WTC11 (cell line): Measurements from ENCODE around the gene TIAL1. TPM values are rescaled to one million over a fixed set of nuclear protein-coding genes. Genes with fewer than 3 reads are reported as not detected.

ENCODE experiments used
- ATAC-seq: fragments of 200-7000 bp; cut with Tn5 transposase; 2 replicates; pipeline ENCODE4 v1.10.0; 2021; ENCODE audit warnings: mild to moderate bottlenecking, moderate library complexity
- CTCF ChIA-PET: fragments of 300-600 bp; sonication (Branson Sonifier 250); formaldehyde crosslinking; loops from one replicate; lab custom pipeline; 2021; ENCODE audit warnings: antibody characterized with exemption; lab: Charles Lee
- POLR2A ChIA-PET: fragments of 350-600 bp; sonication (Branson Sonifier 250); formaldehyde crosslinking; loops from one replicate; lab custom pipeline; 2021; ENCODE audit warnings: antibody characterized with exemption; lab: Charles Lee
- DNase-seq: peaks from one replicate; pipeline ENCODE4 v3.0.0; 2021; ENCODE audit warnings: low spot score
- H3K27ac Mint-ChIP-seq: 2 replicates; pipeline ENCODE4 v1.8.0; 2021; ENCODE audit warnings: mixed read lengths
- H3K27me3 Mint-ChIP-seq: 2 replicates; pipeline ENCODE4 v1.8.0; 2021; ENCODE audit warnings: low read depth, mild to moderate bottlenecking, moderate library complexity, mixed read lengths
- H3K36me3 Mint-ChIP-seq: 2 replicates; pipeline ENCODE4 v1.8.0; 2021; ENCODE audit warnings: mixed read lengths
- H3K4me1 Mint-ChIP-seq: 2 replicates; pipeline ENCODE4 v1.8.0; 2022; ENCODE audit warnings: mixed read lengths
- H3K4me3 Mint-ChIP-seq: 2 replicates; pipeline ENCODE4 v1.8.0; 2021; ENCODE audit warnings: mild to moderate bottlenecking, moderate library complexity, mixed read lengths
- H3K9me3 Mint-ChIP-seq: 2 replicates; pipeline ENCODE4 v1.8.0; 2021; ENCODE audit warnings: mixed read lengths
- CREB1 ChIP-seq: sonication (generic); formaldehyde crosslinking; IDR thresholded peaks from 2 replicates; pipeline ENCODE4 v1.8.0; 2023; ENCODE audit warnings: mild to moderate bottlenecking, missing genetic modification reagents
- CREM ChIP-seq: sonication (generic); formaldehyde crosslinking; IDR thresholded peaks from 2 replicates; pipeline ENCODE4 v1.8.1; 2022; ENCODE audit warnings: mild to moderate bottlenecking, missing genetic modification reagents, moderate library complexity
- EMX1 ChIP-seq: fragments of 250-450 bp; sonication (Bioruptor Pico); IDR thresholded peaks from 2 replicates; pipeline ENCODE4 v1.8.0; 2021; ENCODE audit warnings: mild to moderate bottlenecking
- ESRRA ChIP-seq: sonication (generic); formaldehyde crosslinking; IDR thresholded peaks from 2 replicates; pipeline ENCODE4 v1.8.1; 2022; ENCODE audit warnings: mild to moderate bottlenecking, missing genetic modification reagents, borderline replicate concordance
- FOXJ3 ChIP-seq: sonication (generic); formaldehyde crosslinking; IDR thresholded peaks from 2 replicates; pipeline ENCODE4 v1.9.0; 2021; ENCODE audit warnings: missing genetic modification reagents, mild to moderate bottlenecking, borderline replicate concordance
- FOXP1 ChIP-seq: sonication (generic); formaldehyde crosslinking; IDR thresholded peaks from 2 replicates; pipeline ENCODE4 v1.8.0; 2022; ENCODE audit warnings: missing genetic modification reagents, mild to moderate bottlenecking, moderate library complexity, borderline replicate concordance
- GTF2I ChIP-seq: fragments of 250-450 bp; sonication (Bioruptor Pico); conservative IDR thresholded peaks from 2 replicates; pipeline ENCODE4 v1.4.0; 2021; ENCODE audit warnings: mild to moderate bottlenecking
- JAZF1 ChIP-seq: fragments of 250-450 bp; sonication (Bioruptor Pico); IDR thresholded peaks from 2 replicates; pipeline ENCODE4 v1.9.0; 2021; ENCODE audit warnings: moderate library complexity, mild to moderate bottlenecking, inconsistent platforms
- MYBL2 ChIP-seq: sonication (generic); formaldehyde crosslinking; IDR thresholded peaks from 2 replicates; pipeline ENCODE4 v1.8.1; 2023; ENCODE audit warnings: mild to moderate bottlenecking, moderate library complexity, missing genetic modification reagents
- NFATC4 ChIP-seq: fragments of 250-450 bp; sonication (Bioruptor Pico); IDR thresholded peaks from 2 replicates; pipeline ENCODE4 v1.9.0; 2021; ENCODE audit warnings: mild to moderate bottlenecking
- SMAD4 ChIP-seq: sonication (generic); formaldehyde crosslinking; IDR thresholded peaks from 2 replicates; pipeline ENCODE4 v1.8.0; 2022; ENCODE audit warnings: mild to moderate bottlenecking, missing genetic modification reagents
- ZNF121 ChIP-seq: sonication (generic); formaldehyde crosslinking; IDR thresholded peaks from 2 replicates; pipeline ENCODE4 v1.8.0; 2023; ENCODE audit warnings: missing genetic modification reagents
- ZNF219 ChIP-seq: sonication (generic); formaldehyde crosslinking; IDR thresholded peaks from 2 replicates; pipeline ENCODE4 v1.8.0; 2023; ENCODE audit warnings: missing genetic modification reagents, mild to moderate bottlenecking, borderline replicate concordance
- ZNF396 ChIP-seq: fragments of 250-450 bp; sonication (Bioruptor Pico); IDR thresholded peaks from 2 replicates; pipeline ENCODE4 v1.8.0; 2021; ENCODE audit warnings: mild to moderate bottlenecking, moderate library complexity, borderline replicate concordance
- total RNA-seq: library from RNA; stranded (reverse); gene quantifications from 3 replicates; pipeline ENCODE4 v1.2.3, GENCODE V29; 2021
- TF ChIP-seq, protein P1 (sequence below): sonication (generic); formaldehyde crosslinking; IDR thresholded peaks from 2 replicates; pipeline ENCODE4 v1.8.1; 2023; ENCODE audit warnings: mild to moderate bottlenecking, missing genetic modification reagents
- TF ChIP-seq, protein P2 (sequence below): sonication (generic); formaldehyde crosslinking; IDR thresholded peaks from 2 replicates; pipeline ENCODE4 v1.8.1; 2023; ENCODE audit warnings: mild to moderate bottlenecking, missing genetic modification reagents, moderate library complexity
- TF ChIP-seq, protein P3 (sequence below): fragments of 200-600 bp; IDR thresholded peaks from 2 replicates; pipeline ENCODE4 v1.8.0; 2022; ENCODE audit warnings: antibody characterized with exemption
- TF ChIP-seq, protein P4 (sequence below): sonication (generic); formaldehyde crosslinking; IDR thresholded peaks from 2 replicates; pipeline ENCODE4 v1.8.1; 2023; ENCODE audit warnings: mild to moderate bottlenecking, moderate library complexity, missing genetic modification reagents
- TF ChIP-seq, protein P5 (sequence below): fragments of 250-450 bp; sonication (Bioruptor Pico); IDR thresholded peaks from 2 replicates; pipeline ENCODE4 v1.9.0; 2021; ENCODE audit warnings: mild to moderate bottlenecking
- TF ChIP-seq, protein P6 (sequence below): sonication (generic); formaldehyde crosslinking; IDR thresholded peaks from 2 replicates; pipeline ENCODE4 v1.8.0; 2022; ENCODE audit warnings: mild to moderate bottlenecking, missing genetic modification reagents
- TF ChIP-seq, protein P7 (sequence below): fragments of 250-450 bp; sonication (Bioruptor Pico); IDR thresholded peaks from 2 replicates; pipeline ENCODE4 v1.8.0; 2021; ENCODE audit warnings: mild to moderate bottlenecking
- TF ChIP-seq, protein P8 (sequence below): sonication (generic); formaldehyde crosslinking; IDR thresholded peaks from 2 replicates; pipeline ENCODE4 v1.8.1; 2023; ENCODE audit warnings: mild to moderate bottlenecking, missing genetic modification reagents, moderate library complexity
- TF ChIP-seq, protein P9 (sequence below): sonication (generic); formaldehyde crosslinking; IDR thresholded peaks from 2 replicates; pipeline ENCODE4 v1.8.0; 2023; ENCODE audit warnings: mild to moderate bottlenecking, missing genetic modification reagents

Gene TIAL1
- total RNA-seq, 1 experiment from 2014 or later: 170 TPM

DNA sequence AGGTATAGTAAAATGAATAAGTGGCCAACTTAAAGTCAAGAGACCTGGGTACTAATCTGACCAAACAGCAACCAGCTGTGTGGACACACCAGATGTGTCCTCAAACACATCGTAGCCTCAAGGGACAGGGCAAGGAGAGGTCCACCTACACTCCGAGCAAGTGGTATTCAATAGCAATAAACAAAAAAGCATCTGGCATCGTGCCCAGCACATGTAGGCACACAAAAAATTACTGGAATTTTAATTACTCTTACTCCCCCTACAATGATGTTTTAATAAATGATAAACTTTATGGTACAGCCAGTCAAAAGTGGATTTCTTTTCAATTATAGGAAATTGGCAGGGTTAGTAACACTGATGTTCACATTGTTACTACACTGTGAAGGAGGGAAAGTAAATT, 50.8 kb downstream of the TIAL1 start:
- Mint-ChIP-seq H3K9me3 (no peaks in the 10 kb centered on the region), H3K4me3 (no peak overlapping the region), H3K4me1 (peaks cover 20% of the 10 kb centered on the region), H3K27ac (no peak overlapping the region), H3K27me3 (peaks cover 39% of the 10 kb centered on the region), H3K36me3 (no peaks in the 10 kb centered on the region)
- ATAC-seq (no peak), DNase-seq (no peak)
- CTCF ChIA-PET: no interaction called here
- POLR2A ChIA-PET: interaction anchor here (0.6 kb wide), 1 partner anchor 281 kb away, joined by 4 read pairs; no protein-coding TSS in a partner anchor
- no peak for TF ChIP-seq ZNF396 (CRISPR knock-in tag)
- TF ChIP-seq MYBL2 (CRISPR knock-in tag): no peak
- TF ChIP-seq CREB1: no peak
- no peak for TF ChIP-seq FOXJ3 (CRISPR knock-in tag)
- no peak for TF ChIP-seq ZNF121
- no peak for TF ChIP-seq CREM (CRISPR knock-in tag)
- TF ChIP-seq, protein P1, sequence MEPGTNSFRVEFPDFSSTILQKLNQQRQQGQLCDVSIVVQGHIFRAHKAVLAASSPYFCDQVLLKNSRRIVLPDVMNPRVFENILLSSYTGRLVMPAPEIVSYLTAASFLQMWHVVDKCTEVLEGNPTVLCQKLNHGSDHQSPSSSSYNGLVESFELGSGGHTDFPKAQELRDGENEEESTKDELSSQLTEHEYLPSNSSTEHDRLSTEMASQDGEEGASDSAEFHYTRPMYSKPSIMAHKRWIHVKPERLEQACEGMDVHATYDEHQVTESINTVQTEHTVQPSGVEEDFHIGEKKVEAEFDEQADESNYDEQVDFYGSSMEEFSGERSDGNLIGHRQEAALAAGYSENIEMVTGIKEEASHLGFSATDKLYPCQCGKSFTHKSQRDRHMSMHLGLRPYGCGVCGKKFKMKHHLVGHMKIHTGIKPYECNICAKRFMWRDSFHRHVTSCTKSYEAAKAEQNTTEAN: no peak
- no peak for TF ChIP-seq EMX1 (CRISPR knock-in tag)
- TF ChIP-seq, protein P2, sequence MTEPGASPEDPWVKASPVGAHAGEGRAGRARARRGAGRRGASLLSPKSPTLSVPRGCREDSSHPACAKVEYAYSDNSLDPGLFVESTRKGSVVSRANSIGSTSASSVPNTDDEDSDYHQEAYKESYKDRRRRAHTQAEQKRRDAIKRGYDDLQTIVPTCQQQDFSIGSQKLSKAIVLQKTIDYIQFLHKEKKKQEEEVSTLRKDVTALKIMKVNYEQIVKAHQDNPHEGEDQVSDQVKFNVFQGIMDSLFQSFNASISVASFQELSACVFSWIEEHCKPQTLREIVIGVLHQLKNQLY (CRISPR knock-in tag): no peak

DNA sequence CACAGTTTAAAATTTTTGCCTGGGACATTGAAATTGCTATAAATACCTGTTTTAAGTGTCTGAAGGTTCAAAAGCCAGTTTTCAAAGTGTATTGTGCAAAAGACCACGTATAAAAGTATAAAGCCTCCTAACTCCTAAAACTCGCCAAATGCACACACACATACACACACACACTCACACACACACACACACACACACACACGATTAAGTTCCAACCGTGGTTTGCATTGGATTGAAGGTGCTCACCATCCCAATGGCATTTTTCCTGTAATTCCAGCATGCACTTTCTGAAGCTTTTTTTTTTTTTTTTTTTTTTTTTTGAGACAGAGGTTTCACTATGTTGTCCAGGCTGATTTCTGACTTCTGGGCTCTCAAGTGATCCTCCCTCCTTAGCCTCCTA, 51.5 kb downstream of the TIAL1 start:
- DNase-seq: no peak
- Mint-ChIP-seq H3K4me1 (peaks cover 22% of the 10 kb centered on the region), H3K36me3 (no peaks in the 10 kb centered on the region), H3K4me3 (no peak overlapping the region), H3K9me3 (no peaks in the 10 kb centered on the region), H3K27ac (no peak overlapping the region), H3K27me3 (peaks cover 46% of the 10 kb centered on the region)
- CTCF ChIA-PET: interaction anchor here (1.0 to 1.2 kb wide), 2 partner anchors 47 to 100 kb away, joined by 3 to 6 read pairs; no protein-coding TSS in a partner anchor
- POLR2A ChIA-PET: interaction anchor here (0.6 kb wide), 1 partner anchor 280 kb away, joined by 4 read pairs; no protein-coding TSS in a partner anchor
- ATAC-seq: no peak
- TF ChIP-seq, protein P3, sequence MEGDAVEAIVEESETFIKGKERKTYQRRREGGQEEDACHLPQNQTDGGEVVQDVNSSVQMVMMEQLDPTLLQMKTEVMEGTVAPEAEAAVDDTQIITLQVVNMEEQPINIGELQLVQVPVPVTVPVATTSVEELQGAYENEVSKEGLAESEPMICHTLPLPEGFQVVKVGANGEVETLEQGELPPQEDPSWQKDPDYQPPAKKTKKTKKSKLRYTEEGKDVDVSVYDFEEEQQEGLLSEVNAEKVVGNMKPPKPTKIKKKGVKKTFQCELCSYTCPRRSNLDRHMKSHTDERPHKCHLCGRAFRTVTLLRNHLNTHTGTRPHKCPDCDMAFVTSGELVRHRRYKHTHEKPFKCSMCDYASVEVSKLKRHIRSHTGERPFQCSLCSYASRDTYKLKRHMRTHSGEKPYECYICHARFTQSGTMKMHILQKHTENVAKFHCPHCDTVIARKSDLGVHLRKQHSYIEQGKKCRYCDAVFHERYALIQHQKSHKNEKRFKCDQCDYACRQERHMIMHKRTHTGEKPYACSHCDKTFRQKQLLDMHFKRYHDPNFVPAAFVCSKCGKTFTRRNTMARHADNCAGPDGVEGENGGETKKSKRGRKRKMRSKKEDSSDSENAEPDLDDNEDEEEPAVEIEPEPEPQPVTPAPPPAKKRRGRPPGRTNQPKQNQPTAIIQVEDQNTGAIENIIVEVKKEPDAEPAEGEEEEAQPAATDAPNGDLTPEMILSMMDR: no peak
- TF ChIP-seq JAZF1 (CRISPR knock-in tag): no peak
- TF ChIP-seq, protein P4, sequence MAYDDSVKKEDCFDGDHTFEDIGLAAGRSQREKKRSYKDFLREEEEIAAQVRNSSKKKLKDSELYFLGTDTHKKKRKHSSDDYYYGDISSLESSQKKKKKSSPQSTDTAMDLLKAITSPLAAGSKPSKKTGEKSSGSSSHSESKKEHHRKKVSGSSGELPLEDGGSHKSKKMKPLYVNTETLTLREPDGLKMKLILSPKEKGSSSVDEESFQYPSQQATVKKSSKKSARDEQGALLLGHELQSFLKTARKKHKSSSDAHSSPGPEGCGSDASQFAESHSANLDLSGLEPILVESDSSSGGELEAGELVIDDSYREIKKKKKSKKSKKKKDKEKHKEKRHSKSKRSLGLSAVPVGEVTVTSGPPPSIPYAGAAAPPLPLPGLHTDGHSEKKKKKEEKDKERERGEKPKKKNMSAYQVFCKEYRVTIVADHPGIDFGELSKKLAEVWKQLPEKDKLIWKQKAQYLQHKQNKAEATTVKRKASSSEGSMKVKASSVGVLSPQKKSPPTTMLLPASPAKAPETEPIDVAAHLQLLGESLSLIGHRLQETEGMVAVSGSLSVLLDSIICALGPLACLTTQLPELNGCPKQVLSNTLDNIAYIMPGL (CRISPR knock-in tag): no peak
- TF ChIP-seq ESRRA (CRISPR knock-in tag): no peak
- no peak for TF ChIP-seq FOXP1
- TF ChIP-seq, protein P5, sequence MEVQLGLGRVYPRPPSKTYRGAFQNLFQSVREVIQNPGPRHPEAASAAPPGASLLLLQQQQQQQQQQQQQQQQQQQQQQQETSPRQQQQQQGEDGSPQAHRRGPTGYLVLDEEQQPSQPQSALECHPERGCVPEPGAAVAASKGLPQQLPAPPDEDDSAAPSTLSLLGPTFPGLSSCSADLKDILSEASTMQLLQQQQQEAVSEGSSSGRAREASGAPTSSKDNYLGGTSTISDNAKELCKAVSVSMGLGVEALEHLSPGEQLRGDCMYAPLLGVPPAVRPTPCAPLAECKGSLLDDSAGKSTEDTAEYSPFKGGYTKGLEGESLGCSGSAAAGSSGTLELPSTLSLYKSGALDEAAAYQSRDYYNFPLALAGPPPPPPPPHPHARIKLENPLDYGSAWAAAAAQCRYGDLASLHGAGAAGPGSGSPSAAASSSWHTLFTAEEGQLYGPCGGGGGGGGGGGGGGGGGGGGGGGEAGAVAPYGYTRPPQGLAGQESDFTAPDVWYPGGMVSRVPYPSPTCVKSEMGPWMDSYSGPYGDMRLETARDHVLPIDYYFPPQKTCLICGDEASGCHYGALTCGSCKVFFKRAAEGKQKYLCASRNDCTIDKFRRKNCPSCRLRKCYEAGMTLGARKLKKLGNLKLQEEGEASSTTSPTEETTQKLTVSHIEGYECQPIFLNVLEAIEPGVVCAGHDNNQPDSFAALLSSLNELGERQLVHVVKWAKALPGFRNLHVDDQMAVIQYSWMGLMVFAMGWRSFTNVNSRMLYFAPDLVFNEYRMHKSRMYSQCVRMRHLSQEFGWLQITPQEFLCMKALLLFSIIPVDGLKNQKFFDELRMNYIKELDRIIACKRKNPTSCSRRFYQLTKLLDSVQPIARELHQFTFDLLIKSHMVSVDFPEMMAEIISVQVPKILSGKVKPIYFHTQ: no peak
- TF ChIP-seq, protein P6, sequence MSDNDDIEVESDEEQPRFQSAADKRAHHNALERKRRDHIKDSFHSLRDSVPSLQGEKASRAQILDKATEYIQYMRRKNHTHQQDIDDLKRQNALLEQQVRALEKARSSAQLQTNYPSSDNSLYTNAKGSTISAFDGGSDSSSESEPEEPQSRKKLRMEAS: no peak
- TF ChIP-seq, protein P7, sequence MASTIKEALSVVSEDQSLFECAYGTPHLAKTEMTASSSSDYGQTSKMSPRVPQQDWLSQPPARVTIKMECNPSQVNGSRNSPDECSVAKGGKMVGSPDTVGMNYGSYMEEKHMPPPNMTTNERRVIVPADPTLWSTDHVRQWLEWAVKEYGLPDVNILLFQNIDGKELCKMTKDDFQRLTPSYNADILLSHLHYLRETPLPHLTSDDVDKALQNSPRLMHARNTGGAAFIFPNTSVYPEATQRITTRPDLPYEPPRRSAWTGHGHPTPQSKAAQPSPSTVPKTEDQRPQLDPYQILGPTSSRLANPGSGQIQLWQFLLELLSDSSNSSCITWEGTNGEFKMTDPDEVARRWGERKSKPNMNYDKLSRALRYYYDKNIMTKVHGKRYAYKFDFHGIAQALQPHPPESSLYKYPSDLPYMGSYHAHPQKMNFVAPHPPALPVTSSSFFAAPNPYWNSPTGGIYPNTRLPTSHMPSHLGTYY: no peak
- no peak for TF ChIP-seq SMAD4 (CRISPR knock-in tag)
- TF ChIP-seq ZNF219 (CRISPR knock-in tag): no peak
- no peak for TF ChIP-seq NFATC4 (CRISPR knock-in tag)
- TF ChIP-seq, protein P8, sequence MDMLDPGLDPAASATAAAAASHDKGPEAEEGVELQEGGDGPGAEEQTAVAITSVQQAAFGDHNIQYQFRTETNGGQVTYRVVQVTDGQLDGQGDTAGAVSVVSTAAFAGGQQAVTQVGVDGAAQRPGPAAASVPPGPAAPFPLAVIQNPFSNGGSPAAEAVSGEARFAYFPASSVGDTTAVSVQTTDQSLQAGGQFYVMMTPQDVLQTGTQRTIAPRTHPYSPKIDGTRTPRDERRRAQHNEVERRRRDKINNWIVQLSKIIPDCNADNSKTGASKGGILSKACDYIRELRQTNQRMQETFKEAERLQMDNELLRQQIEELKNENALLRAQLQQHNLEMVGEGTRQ (CRISPR knock-in tag): no peak
- no peak for TF ChIP-seq GTF2I
- TF ChIP-seq, protein P9, sequence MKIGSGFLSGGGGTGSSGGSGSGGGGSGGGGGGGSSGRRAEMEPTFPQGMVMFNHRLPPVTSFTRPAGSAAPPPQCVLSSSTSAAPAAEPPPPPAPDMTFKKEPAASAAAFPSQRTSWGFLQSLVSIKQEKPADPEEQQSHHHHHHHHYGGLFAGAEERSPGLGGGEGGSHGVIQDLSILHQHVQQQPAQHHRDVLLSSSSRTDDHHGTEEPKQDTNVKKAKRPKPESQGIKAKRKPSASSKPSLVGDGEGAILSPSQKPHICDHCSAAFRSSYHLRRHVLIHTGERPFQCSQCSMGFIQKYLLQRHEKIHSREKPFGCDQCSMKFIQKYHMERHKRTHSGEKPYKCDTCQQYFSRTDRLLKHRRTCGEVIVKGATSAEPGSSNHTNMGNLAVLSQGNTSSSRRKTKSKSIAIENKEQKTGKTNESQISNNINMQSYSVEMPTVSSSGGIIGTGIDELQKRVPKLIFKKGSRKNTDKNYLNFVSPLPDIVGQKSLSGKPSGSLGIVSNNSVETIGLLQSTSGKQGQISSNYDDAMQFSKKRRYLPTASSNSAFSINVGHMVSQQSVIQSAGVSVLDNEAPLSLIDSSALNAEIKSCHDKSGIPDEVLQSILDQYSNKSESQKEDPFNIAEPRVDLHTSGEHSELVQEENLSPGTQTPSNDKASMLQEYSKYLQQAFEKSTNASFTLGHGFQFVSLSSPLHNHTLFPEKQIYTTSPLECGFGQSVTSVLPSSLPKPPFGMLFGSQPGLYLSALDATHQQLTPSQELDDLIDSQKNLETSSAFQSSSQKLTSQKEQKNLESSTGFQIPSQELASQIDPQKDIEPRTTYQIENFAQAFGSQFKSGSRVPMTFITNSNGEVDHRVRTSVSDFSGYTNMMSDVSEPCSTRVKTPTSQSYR (CRISPR knock-in tag): no peak
